OCI-LY7 (cell line): ENCODE measurements around the gene IGF1. TPM values are rescaled to one million over a fixed set of nuclear protein-coding genes. Genes with fewer than 3 reads are reported as not detected.

Experiments used
- BruUV-seq: library from RNA; stranded (reverse); fragments of 400-500 nt; replicated peaks from 2 replicates; lab custom pipeline; 2021; lab: Mats Ljungman, UMichigan
- CTCF ChIA-PET: fragments of 300-600 bp; sonication (Branson Sonifier 250); formaldehyde crosslinking; loops from one replicate; lab custom pipeline; 2022; ENCODE audit warnings: antibody characterized with exemption; ENCODE audit not compliant: unreplicated experiment; lab: Charles Lee
- POLR2A ChIA-PET: fragments of 300-600 bp; sonication (Branson Sonifier 250); formaldehyde crosslinking; loops from one replicate; lab custom pipeline; 2022; ENCODE audit warnings: antibody characterized with exemption; lab: Charles Lee
- DNase-seq: peaks from one replicate; pipeline ENCODE4 v3.0.0-alpha.2; 2015; ENCODE audit warnings: low spot score
- H2AFZ ChIP-seq: fragments of 200-600 bp; sonication (generic), shearing (Covaris generic); 2 replicates; pipeline ENCODE4 v1.6.1; 2014; ENCODE audit warnings: mild to moderate bottlenecking, antibody characterized with exemption, low read length, moderate library complexity
- H3K27ac ChIP-seq: fragments of 200-600 bp; sonication (generic); 2 replicates; pipeline ENCODE4 v1.5.1; 2014; ENCODE audit warnings: mixed run types, low read depth, mild to moderate bottlenecking, moderate library complexity, low read length, inconsistent platforms; ENCODE audit not compliant: poor library complexity, severe bottlenecking
- H3K36me3 ChIP-seq: fragments of 200-600 bp; sonication (generic); 2 replicates; pipeline ENCODE4 v1.6.1; 2014; ENCODE audit warnings: mild to moderate bottlenecking, antibody characterized with exemption, low read length, moderate library complexity, mixed read lengths; ENCODE audit not compliant: insufficient read depth
- H3K4me1 ChIP-seq: fragments of 200-600 bp; sonication (generic); 2 replicates; pipeline ENCODE4 v1.5.1; 2014; ENCODE audit warnings: mild to moderate bottlenecking, low read length; ENCODE audit not compliant: insufficient read depth, poor library complexity, severe bottlenecking
- H3K4me2 ChIP-seq: fragments of 200-600 bp; sonication (generic); 2 replicates; pipeline ENCODE4 v1.6.1; 2014; ENCODE audit warnings: mild to moderate bottlenecking, low read length
- H3K4me3 ChIP-seq: fragments of 200-600 bp; sonication (generic); 2 replicates; pipeline ENCODE4 v1.5.1; 2014; ENCODE audit warnings: mild to moderate bottlenecking, low read depth, low read length; ENCODE audit not compliant: poor library complexity, severe bottlenecking
- H3K79me2 ChIP-seq: fragments of 200-600 bp; sonication (generic); 2 replicates; pipeline ENCODE4 v1.6.1; 2016; ENCODE audit warnings: low read depth, mild to moderate bottlenecking, low read length, moderate library complexity, mixed read lengths; ENCODE audit not compliant: insufficient read depth
- H3K9me2 ChIP-seq: fragments of 200-600 bp; sonication (generic); 2 replicates; pipeline ENCODE4 v1.6.1; 2016; ENCODE audit warnings: mild to moderate bottlenecking, low read length, mixed read lengths; ENCODE audit not compliant: insufficient read depth
- H3K9me3 ChIP-seq: fragments of 200-600 bp; sonication (generic); 2 replicates; pipeline ENCODE4 v1.6.1; 2014; ENCODE audit warnings: mild to moderate bottlenecking, mixed run types, low read length, mixed read lengths
- H4K20me1 ChIP-seq: fragments of 200-600 bp; sonication (generic); 2 replicates; pipeline ENCODE4 v1.6.1; 2014; ENCODE audit warnings: mild to moderate bottlenecking, antibody characterized with exemption, low read length, moderate library complexity, mixed read lengths; ENCODE audit not compliant: insufficient read depth
- EZH2phosphoT487 ChIP-seq: fragments of 200-600 bp; sonication (generic); IDR thresholded peaks from 2 replicates; pipeline ENCODE4 v1.6.1; 2018; ENCODE audit warnings: low read depth, borderline replicate concordance, mild to moderate bottlenecking, mixed run types, antibody characterized with exemption, low read length, moderate library complexity, mixed read lengths
- intact Hi-C: fragments of 100-400 bp; cut with micrococcal nuclease; formaldehyde crosslinking; loops from one replicate; pipeline ENCODE4 v1.10.0; 2022; ENCODE audit not compliant: unreplicated experiment
- total RNA-seq, 2 experiments: library from RNA; depleted of rRNA in 1 of 2; stranded (reverse); fragments of >200 nt in 1 of 2; shearing (Covaris generic) in 1 of 2; gene quantifications; 2 replicates each; pipeline ENCODE4 v1.2.3, GENCODE V29; 2014 to 2022
- TF ChIP-seq, protein P1 (sequence below): fragments of 200-600 bp; sonication (generic); conservative IDR thresholded peaks from 2 replicates; pipeline ENCODE4 v1.5.1; 2014; ENCODE audit warnings: mild to moderate bottlenecking, antibody characterized with exemption, low read length, moderate library complexity, mixed read lengths

The IGF1 gene
- total RNA-seq, 2 experiments from 2014 or later = not detected

DNA sequence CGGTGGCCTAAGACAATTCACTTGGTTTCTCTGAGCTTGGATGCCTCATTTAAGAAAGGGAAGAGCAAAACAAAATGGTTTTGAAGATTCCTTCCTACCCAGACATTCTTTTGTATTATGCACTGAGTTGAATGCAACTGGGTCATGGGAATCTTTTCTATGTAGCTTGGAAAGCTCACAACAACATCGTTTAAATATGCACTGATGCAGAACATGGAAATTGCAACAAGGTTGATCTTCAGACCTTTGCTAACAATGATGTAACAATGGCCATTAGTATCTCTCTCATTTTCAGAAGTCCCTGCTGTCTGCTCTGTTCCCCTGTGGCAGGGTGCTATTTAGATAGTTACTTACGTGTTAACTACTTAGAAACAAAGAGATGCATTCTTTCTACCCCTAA, 30.1 kb upstream of the IGF1 start:
- CTCF ChIA-PET = no interaction called here
- Histone ChIP-seq H3K9me2 (no peaks in the 10 kb centered on the region), H3K4me3 (no peak overlapping the region), H3K4me1 (no peaks in the 10 kb centered on the region), H4K20me1 (no peaks in the 10 kb centered on the region), H2AFZ (no peak overlapping the region), H3K9me3 (no peaks in the 10 kb centered on the region), H3K4me2 (no peak overlapping the region), H3K27ac (no peak overlapping the region), H3K36me3 (no peaks in the 10 kb centered on the region), H3K79me2 (no peaks in the 10 kb centered on the region)
- TF ChIP-seq, protein P1, sequence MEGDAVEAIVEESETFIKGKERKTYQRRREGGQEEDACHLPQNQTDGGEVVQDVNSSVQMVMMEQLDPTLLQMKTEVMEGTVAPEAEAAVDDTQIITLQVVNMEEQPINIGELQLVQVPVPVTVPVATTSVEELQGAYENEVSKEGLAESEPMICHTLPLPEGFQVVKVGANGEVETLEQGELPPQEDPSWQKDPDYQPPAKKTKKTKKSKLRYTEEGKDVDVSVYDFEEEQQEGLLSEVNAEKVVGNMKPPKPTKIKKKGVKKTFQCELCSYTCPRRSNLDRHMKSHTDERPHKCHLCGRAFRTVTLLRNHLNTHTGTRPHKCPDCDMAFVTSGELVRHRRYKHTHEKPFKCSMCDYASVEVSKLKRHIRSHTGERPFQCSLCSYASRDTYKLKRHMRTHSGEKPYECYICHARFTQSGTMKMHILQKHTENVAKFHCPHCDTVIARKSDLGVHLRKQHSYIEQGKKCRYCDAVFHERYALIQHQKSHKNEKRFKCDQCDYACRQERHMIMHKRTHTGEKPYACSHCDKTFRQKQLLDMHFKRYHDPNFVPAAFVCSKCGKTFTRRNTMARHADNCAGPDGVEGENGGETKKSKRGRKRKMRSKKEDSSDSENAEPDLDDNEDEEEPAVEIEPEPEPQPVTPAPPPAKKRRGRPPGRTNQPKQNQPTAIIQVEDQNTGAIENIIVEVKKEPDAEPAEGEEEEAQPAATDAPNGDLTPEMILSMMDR = no peak
- POLR2A ChIA-PET = interaction anchor here (0.7 to 0.8 kb wide), 2 partner anchors 177 to 474 kb away, joined by 3 read pairs; no protein-coding TSS in a partner anchor
- intact Hi-C loops = no loop called here
- DNase-seq = no peak
- no TSS peak for BruUV-seq

DNA sequence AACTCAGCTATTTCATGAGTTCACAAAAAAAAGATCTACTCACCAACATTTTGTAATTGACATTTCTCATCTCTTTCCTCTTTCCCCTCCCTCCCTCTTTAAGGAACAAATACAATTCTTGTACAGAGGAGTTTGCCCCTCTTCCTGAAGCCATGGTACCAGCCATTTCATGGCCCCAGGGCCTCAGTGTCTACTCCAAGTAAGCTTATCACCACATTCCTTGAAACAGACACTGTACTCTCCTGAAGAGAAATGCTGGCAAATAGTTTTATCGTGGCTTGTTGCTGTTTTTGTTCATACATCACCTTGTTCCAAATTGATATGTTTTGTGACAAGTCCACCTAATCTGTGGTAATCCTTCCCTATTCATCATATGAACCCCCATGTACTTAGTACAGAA, 29.7 kb upstream of the IGF1 start:
- H3K4me3 ChIP-seq = no peak overlapping the region
- DNase-seq = no peak
- H3K9me2 ChIP-seq = no peaks in the 10 kb centered on the region
- H3K4me2 ChIP-seq = no peak overlapping the region
- no peaks in the 10 kb centered on the region for H4K20me1 ChIP-seq
- ChIA-PET POLR2A (interaction anchor here (0.8 kb wide), 1 partner anchor 474 kb away, joined by 3 read pairs; no protein-coding TSS in a partner anchor), CTCF (no interaction called here)
- no peak overlapping the region for H3K27ac ChIP-seq
- BruUV-seq = no TSS peak
- H3K4me1 ChIP-seq = no peaks in the 10 kb centered on the region
- no peaks in the 10 kb centered on the region for H3K79me2 ChIP-seq
- intact Hi-C loops = no loop called here
- TF ChIP-seq, protein P1 = no peak
- TF ChIP-seq EZH2phosphoT487 = no peak
- H2AFZ ChIP-seq = no peak overlapping the region
- H3K9me3 ChIP-seq = no peaks in the 10 kb centered on the region
- no peaks in the 10 kb centered on the region for H3K36me3 ChIP-seq

DNA sequence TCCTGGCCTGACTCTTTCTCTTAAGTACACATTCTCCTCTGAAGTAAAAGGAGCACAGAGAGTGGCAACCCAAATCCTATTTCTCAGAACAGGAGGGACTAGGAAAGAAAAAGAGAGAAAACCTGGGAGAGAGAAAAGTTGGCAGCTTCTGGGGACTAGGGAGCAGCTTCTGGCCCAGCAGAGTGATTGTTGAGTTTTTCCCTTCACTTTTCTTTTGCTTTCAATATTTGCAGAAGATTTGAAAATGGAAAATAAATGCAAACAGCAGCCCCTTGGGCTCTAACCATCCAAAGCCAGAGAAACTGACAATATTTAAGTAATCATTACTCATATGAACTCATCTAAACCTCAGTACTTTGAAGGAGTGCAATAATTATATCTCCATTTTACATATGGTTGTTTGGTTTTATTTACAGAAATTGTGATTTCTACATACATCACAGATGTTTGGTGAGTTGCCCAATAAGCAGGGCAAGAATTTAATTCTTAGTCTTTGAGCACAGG, 28.8 kb upstream of the IGF1 start:
- DNase-seq = no peak
- H3K4me2 ChIP-seq = no peak overlapping the region
- H3K79me2 ChIP-seq = no peaks in the 10 kb centered on the region
- BruUV-seq = no TSS peak
- no peaks in the 10 kb centered on the region for H3K9me2 ChIP-seq
- ChIA-PET CTCF (no interaction called here), POLR2A (no interaction called here)
- H4K20me1 ChIP-seq = no peaks in the 10 kb centered on the region
- H3K9me3 ChIP-seq = no peaks in the 10 kb centered on the region
- H3K36me3 ChIP-seq = no peaks in the 10 kb centered on the region
- no peaks in the 10 kb centered on the region for H3K4me1 ChIP-seq
- H3K4me3 ChIP-seq = no peak overlapping the region
- H3K27ac ChIP-seq = no peak overlapping the region
- no peak for TF ChIP-seq EZH2phosphoT487
- TF ChIP-seq, protein P1 = no peak
- H2AFZ ChIP-seq = no peak overlapping the region
- intact Hi-C loops = no loop called here
